NCI-H2171 (cell line): ENCODE data around the gene PLAC1.

ENCODE experiments used
- DNase-seq: peaks from one replicate; lab custom pipeline; 2025; lab: John Stamatoyannopoulos, UW

The PLAC1 gene

GRCh38 chrX:134670134-134670924 lies 12.1 kb upstream of the PLAC1 start:
- peak; percentile 73 for DNase-seq

GRCh38 chrX:134669378-134670098 lies 11.3 kb upstream of the PLAC1 start:
- DNase-seq: no peak

DNA sequence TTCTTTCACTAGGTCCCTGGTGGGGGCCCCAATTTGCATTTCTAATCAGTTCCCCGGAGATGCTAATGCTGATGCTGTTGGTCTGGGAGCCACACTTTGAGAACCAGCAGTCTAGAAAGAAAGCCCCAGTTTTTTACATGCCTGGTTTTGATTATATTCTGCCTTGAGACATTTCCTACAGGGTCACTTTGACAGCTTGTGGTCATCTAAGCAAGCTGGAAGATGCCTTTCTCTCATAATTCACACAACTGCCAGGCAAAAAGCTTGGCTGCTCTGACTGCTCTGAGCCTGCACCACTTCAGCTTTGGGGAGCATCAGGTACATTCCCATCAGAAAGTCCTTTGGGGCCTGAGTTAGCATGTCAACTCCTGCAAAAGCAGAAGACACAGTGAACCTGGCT lies 5.9 kb upstream of the PLAC1 start:
- DNase-seq: no peak

GRCh38 chrX:134661295-134661694 lies 3.0 kb upstream of the PLAC1 start:
- DNase-seq: no peak

DNA sequence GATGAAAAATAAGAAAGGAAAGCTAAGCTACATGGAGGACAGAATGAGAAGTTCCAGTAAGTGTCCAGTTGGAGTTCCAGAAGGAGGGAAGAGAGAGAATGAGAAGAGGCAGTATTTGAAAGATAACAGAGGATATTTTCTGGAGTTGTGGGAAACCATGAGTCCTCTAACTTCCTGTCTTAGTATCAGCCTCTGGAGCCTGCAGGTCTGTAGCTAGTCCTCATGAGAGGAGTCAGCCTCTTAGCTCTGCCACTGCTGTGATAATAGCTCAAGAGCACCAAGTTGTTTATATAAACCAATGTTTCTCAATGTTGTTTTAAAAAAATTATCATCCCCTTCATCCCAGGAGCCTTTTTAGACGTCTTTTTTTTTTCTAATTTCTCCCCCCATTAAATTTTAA lies 2.4 kb upstream of the PLAC1 start:
- DNase-seq: no peak

DNA sequence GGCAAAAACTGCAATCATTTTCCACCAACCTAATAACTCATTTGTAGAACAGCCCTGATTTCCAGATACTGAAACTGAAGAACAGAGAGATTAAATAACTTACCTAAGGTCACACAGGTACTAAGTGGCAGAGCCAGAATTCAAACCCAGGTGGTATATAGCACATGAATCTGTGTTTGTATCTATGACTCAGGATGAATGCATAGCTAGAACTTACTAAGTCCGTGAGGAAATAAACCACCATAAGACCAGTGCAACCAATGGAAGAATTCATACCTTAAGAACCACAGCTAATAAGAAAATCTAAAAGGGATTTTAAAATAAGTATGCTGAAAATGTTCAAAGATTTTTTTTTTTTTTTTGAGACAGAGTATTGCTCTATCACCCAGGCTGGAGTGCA lies 1.5 kb upstream of the PLAC1 start:
- no peak for DNase-seq

GRCh38 chrX:134658760-134659023 lies 421 bp upstream of the PLAC1 start:
- DNase-seq: no peak

DNA sequence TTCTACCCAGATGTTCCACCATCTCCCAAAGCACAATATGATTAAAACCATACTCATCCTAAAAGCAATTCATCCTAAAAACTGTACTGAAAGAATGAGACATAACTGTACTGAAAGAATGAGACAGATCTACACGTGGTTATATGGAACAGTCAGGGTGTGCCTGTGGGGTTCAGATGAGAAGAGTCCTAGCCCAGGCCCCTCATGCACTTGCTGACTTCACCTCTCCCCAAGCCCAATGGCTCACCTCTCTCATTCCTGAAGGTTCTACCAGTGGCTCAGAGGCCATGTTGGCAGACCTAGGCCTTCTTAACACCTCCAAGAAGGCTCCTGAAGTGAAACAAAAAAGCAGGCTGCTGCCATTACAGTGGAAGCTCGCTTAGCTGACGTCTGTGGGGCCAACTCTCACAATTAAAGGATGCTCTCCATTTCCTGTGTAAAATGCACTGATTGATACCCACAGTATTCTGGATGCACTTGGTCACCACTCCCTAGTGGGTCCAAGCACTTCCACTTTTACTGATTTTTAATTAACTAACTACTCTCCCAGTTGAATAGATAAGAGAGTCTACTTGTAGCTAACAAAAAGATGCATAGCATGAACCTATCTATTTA lies 3.8 kb downstream of the PLAC1 start:
- no peak for DNase-seq

DNA sequence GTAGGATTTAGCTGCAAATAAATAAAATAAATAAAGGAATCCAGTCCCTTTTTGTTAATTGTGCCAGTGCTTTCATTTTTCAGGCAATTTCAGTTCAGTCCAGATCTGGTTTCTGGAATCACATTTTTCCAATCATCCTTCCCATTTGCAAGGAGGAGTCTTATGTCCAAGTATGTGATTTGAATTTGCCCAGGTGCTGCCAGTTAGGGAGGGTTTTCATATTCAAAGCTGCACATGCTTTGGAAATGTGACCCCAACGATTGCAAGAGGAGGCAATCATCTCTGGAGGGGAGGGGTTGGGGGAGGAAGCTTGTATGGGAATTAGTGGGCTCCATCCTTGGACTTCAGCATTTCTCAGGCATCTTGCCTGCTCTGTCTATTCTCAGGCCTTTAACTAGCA lies 4.4 kb downstream of the PLAC1 start:
- DNase-seq: no peak

DNA sequence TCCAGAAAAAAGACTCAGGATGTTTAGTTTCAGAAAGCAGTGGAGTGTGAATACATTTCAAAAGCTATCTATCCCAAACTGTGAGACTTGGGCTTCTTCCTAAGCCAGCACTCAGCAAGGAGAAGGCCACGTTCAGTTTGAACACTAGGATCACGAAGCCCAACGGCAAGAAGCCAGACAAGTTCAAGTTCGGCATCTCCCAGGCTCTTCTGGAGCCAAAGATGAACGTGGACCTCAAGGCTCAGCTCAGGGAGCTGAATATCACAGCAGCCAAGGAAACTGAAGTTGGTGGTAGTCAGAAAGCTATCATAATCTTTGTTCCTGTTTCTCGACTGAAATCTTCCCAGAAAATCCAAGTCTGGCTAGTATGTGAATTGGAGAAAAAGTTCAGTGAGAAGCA lies 7.6 kb downstream of the PLAC1 start:
- no peak for DNase-seq

DNA sequence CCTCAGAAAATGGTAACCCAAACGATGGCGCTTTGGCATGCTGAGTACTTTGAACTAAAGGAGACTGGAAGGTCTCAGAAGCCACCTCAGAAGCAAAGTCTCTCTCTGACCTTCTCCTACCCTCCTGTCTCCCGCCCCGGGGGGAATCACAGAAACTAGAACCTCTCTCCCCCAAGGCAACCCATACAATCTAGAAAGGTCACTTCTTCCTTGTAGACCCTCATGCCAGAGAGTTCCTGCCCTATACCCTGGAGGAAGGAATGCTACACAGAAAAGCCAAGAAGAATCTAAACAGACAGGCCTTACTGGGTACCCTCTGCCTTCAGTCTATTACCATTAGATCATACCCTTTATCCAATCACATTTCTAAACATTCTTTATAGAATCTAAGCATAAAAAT lies 8.5 kb downstream of the PLAC1 start:
- no peak for DNase-seq

- DNase-seq: no peak
Observed at GRCh38 chrX:134647477-134647877, 10.8 kb downstream of the PLAC1 start.

- DNase-seq: no peak
Observed at GRCh38 chrX:134646691-134647090, 11.6 kb downstream of the PLAC1 start.

GRCh38 chrX:134645936-134646543 lies 12.2 kb downstream of the PLAC1 start:
- DNase-seq: no peak

DNA sequence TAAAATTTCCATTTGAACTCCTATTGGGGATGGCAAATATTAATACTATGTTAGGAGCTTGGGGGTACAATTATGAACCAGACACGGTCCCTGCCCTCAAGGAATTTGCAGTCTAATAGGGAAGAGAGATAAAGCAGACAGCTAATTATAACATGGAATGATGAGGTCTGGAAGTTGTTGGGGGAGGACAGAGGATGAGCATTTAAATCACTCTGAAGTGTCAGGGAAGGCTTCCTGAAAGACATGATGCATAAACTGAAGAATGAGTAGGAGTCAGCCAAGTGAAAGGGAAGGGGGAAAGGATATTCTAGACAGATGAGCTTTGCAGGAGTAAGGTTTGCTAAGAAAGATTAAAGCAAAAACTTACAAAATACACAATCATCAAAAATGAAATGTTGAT lies 15.9 kb downstream of the PLAC1 start:
- DNase-seq: no peak

DNA sequence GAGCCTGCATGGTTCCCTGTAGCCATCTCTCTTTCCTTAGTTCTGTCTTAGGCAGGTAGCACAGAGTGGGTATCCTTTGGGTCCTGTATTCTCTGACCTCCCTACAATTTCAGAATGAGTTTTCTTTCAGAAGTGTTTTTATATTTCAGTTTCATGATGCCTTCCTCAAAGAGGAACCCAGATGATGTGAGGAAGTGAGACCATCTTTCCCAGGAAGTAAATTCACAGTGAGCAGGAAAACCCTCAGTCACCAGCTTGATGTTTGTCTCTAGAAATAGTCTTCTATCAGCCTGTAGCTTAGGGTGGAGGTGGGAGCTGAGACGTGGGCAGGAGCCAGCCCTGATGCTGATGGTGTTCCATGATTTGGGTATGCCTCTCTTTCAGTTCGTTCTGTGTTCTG lies 16.9 kb downstream of the PLAC1 start:
- no peak for DNase-seq

- DNase-seq: no peak
Observed at GRCh38 chrX:134640914-134641313, 17.4 kb downstream of the PLAC1 start.

- DNase-seq: peak; percentile 17
Observed at GRCh38 chrX:134636851-134637250, 21.4 kb downstream of the PLAC1 start.

DNA sequence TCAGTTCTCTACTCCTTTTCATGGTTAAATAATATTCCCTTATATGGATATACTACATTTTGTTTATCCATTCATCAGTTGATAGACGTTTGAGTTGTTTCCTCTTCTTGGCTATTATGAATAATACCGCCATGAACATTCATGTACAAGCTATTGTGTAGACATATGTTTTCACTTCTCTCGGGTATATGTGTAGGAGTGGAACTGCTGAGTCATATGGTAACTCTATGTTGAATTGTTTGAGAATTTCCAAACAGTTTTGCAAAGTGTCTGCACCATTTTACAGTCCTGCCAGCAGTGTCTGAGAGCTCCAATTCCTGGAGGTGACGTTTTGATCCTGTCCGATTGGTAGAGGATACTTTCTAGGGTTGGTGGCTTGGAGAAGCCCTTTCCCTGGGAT lies 23.6 kb downstream of the PLAC1 start:
- DNase-seq: no peak

DNA sequence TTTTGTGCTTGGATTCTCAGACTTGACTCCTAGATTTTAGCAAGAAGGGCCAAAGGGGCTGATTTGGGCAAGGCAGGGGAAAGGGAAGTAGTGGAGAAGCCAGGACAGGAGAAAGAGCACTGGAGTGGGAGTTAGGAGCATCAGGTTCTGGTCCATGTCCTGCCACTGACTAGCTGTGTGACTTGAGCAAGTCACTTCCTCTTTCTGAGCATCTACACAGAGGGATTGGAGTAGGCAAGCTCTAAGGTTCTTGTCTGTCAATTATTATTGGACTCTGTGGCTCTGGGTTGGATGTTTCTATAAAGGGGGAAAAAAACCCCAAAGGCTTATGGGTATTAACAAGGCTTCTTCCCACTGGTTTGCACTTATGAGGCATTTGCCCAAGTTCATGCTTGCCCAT lies 24.4 kb downstream of the PLAC1 start:
- DNase-seq: no peak

GRCh38 chrX:134633394-134633793 lies 24.9 kb downstream of the PLAC1 start:
- DNase-seq: no peak

- no peak for DNase-seq
Observed at GRCh38 chrX:134632355-134632754, 25.9 kb downstream of the PLAC1 start.
